Stimulated activated CD8-positive, alpha-beta memory T cell treated with anti-CD3 and anti-CD28 coated beads, Interleukin-7, amount 100 ng/mL, for 24 hours (primary cell): ENCODE data around the gene RBM44.
"Not testable (repeated sequence)": the region's sequence is repeated elsewhere in the genome, so short reads cannot be mapped to it uniquely, and the experiment has no call there.

Experiments
- DNase-seq: peaks from one replicate; pipeline ENCODE4 v3.0.0-alpha.2; 2020; ENCODE audit warnings: low read depth

RBM44 gene

GRCh38 chr2:237783678-237784077 lies 14.9 kb upstream of the RBM44 start:
- not testable (repeated sequence) for DNase-seq

GRCh38 chr2:237786936-237787335 lies 11.6 kb upstream of the RBM44 start:
- no peak for DNase-seq

DNA sequence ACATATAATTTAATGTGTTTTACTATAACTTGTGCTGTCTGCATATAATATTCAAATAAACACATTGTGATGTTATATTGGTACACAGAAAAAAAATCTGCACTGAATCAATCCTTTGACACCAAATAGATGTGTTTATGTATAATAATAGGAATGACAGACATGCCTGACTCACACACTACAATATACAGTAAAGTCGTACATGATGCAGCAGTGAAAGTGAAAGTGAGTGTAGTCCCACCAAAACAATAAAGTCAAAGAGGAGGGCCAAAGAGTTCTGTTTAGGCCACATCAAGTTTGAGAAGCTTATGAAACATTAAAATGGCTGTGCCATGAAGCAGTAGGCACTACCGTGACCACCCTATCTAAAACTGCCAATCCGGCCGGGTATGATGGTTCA lies 8.2 kb upstream of the RBM44 start:
- DNase-seq, result no peak

- no peak for DNase-seq
These were observed 6.4 kb upstream of the RBM44 start for GRCh38 chr2:237791977-237792727.

GRCh38 chr2:237797253-237797652 lies 1.3 kb upstream of the RBM44 start:
- no peak for DNase-seq

DNA sequence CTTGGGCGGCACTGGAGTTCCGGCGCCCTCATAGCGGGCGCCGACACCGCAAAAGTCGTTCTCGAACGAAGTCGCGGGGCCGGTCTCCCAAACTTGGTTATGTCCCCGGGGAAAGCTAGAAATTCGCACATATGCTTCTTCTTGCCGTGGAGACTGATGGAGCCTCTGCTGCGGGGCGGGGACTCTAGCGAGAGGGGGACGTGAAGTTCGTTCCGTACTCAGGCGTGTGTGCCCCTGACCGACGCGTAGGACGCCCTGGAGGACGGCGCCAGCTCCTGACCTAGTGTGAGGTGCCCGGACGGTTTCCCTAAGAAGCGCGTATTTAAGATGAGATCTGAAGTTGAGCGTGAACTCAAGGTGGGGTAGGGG lies 465 bp downstream of the RBM44 start:
- no peak for DNase-seq

GRCh38 chr2:237801466-237801865 lies 2.9 kb downstream of the RBM44 start:
- DNase-seq, result no peak

DNA sequence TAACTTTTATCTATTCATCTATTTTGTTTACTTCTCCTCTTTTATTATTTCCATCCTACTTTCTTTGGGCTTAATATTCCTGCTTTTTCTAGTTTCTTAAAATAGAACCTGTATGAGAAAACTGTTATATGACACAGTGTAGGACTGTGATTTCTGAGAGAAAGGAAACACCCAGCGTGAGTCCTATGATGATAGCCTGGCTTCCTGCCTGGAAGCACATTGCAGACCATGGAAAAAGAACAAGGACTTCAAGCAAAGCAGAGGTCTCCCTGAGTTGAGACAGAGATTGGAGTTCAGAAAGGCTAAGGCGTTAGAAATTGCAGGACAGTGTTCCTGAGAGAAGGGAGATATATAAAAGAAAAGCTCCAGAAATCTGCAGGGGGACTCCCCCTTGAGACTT lies 7.8 kb downstream of the RBM44 start:
- no peak for DNase-seq

DNA sequence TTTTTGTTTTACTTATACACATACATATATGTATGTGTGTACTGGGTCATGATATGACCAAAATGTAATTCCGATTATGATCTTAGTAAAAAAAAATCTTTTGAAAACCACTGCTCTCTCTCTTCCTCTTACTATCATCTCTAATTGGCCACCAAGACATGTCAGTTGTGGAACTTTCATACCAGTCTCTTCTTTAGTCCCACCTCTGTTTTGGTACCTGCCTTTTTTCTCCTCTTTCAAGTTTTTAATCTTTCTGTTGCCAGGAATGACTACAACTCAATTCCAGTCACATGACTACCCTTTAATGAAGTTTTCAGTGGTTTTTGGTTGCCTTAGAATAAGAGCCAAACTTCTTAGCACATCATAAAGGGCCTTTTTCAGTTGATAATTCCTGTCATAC lies 17.1 kb downstream of the RBM44 start:
- no peak for DNase-seq

DNA sequence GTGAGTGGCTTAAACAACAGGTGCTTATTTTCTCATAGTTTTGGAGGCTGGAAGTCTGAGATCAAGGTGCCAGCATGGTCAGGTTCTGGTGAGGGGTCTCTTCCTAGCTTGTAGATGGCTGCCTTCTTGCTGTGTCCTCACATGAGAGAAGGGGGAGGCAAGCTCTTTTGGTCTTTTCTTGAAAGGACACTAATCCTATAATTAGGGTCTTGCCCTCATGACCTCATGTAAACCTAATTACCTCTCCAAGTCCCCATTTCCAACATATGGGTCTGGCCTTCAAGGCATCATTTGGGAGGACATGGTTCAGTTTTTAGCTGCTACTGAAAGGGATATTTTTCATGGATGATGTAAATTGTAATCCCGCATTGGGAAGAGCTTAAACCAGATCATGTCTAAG lies 18.0 kb downstream of the RBM44 start:
- DNase-seq, result no peak

GRCh38 chr2:237818066-237818473 lies 19.5 kb downstream of the RBM44 start:
- no peak for DNase-seq

GRCh38 chr2:237819231-237819630 lies 20.7 kb downstream of the RBM44 start:
- DNase-seq, result no peak

- DNase-seq, result no peak
These were observed 21.8 kb downstream of the RBM44 start for GRCh38 chr2:237820421-237820820.

DNA sequence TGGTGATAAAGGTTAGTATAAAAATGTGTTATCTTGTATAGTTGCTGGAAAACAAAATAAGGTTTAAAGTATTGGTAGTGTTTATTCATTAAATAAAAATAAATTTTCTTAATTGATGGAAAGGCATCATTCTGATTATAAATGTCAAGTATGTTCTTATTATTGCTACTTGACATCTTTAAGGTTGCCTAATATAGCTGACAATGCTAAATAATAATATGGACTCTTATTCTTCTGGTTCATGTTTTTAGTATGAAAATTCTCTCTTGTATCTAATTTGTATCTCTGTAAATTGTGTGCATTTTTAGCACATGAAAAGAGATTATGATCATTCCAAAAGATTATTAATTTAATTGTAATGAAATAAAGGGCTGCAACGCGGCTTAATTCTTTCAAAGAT lies 25.0 kb downstream of the RBM44 start:
- no peak for DNase-seq

- DNase-seq, result no peak
These were observed 25.5 kb downstream of the RBM44 start for GRCh38 chr2:237824085-237824484.

GRCh38 chr2:237827421-237827987 lies 28.9 kb downstream of the RBM44 start:
- DNase-seq, result no peak

DNA sequence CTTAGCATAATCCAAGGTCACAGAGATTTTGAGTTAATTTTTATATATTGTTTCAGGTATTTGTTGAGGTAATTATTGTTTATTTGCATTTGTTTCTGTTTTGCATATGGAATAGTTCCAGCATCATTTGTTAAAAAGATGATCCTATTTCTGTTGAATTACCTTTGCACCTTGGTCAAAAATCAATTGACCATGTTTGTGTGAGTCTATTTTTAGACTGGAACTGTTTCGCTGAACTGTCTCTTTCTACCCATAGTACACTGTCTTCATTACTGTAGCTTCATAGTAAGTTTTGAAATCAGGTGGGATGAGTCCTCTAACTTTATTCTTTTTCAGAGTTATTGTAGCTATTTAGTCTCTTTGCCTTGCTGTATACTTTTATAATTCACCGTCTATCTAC lies 31.9 kb downstream of the RBM44 start:
- no peak for DNase-seq

GRCh38 chr2:237833546-237833945 lies 35.0 kb downstream of the RBM44 start:
- DNase-seq, result no peak

DNA sequence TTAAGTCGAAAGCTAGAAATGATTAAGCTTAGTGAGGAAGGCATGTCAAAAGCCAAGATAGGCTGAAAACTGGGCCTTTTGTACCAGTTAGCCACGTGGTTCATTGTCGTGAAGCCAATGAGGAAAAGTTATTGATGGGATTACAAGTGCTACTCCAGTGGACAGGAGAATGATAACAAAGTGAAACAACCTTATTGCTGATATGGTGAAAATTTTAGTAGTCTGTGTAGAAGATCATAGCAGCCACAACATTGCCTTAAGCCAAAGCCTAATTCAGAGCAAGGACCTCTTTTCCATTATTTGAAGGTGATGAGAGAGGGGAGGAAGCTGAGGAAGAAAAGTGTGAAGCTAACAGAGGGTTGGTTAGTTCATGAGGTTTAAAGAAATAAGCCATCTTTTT lies 36.8 kb downstream of the RBM44 start:
- DNase-seq, result no peak

- DNase-seq, result no peak
These were observed 42.5 kb downstream of the RBM44 start for GRCh38 chr2:237841051-237841450.

GRCh38 chr2:237848940-237849339 lies 50.4 kb downstream of the RBM44 start:
- DNase-seq, result not testable (repeated sequence)

- DNase-seq, result no peak
These were observed 55.7 kb downstream of the RBM44 start for GRCh38 chr2:237854295-237854694.

- DNase-seq, result no peak
These were observed 59.2 kb downstream of the RBM44 start for GRCh38 chr2:237857791-237858190.
